Panc1 (cell line): ENCODE results near the gene DSCAML1. TPM values are rescaled to one million over a fixed set of nuclear protein-coding genes. Genes with fewer than 3 reads are reported as not detected.

Source experiments
- ATAC-seq: fragments of 200-7000 bp; cut with Tn5 transposase; 2 replicates; pipeline ENCODE4 v1.9.1; 2020; ENCODE audit warnings: mild to moderate bottlenecking, moderate library complexity
- BruUV-seq: library from RNA; stranded (reverse); fragments of 400-500 nt; replicated peaks from 2 replicates; lab custom pipeline; 2021; lab: Mats Ljungman, UMichigan
- CTCF ChIA-PET: fragments of 300-600 bp; sonication (Branson Sonifier 250); formaldehyde crosslinking; loops from one replicate; lab custom pipeline; 2022; ENCODE audit warnings: antibody characterized with exemption; lab: Charles Lee
- POLR2A ChIA-PET: fragments of 300-600 bp; sonication (Branson Sonifier 250); formaldehyde crosslinking; loops from one replicate; lab custom pipeline; 2022; ENCODE audit warnings: antibody characterized with exemption; lab: Charles Lee
- DNase-seq: peaks from one replicate; pipeline ENCODE4 v3.0.0-alpha.2; 2010; ENCODE audit warnings: low read depth, low spot score
- H3K27ac ChIP-seq: 2 replicates; pipeline ENCODE4 v1.5.1; 2011; ENCODE audit warnings: mild to moderate bottlenecking, low read length, inconsistent platforms
- H3K27me3 ChIP-seq: fragments of 200-500 bp; sonication (Bioruptor generic); 2 replicates; pipeline ENCODE4 v1.6.0; 2014; ENCODE audit warnings: low read length, inconsistent platforms; ENCODE audit not compliant: control insufficient read depth, insufficient read depth
- H3K36me3 ChIP-seq: fragments of 200-500 bp; sonication (Bioruptor generic); 2 replicates; pipeline ENCODE4 v1.5.1; 2014; ENCODE audit warnings: inconsistent platforms, mild to moderate bottlenecking, low read length, moderate library complexity; ENCODE audit not compliant: control insufficient read depth, insufficient read depth
- H3K4me1 ChIP-seq: 2 replicates; pipeline ENCODE4 v1.5.1; 2011; ENCODE audit warnings: inconsistent platforms, mild to moderate bottlenecking, low read length, moderate library complexity; ENCODE audit not compliant: control insufficient read depth, insufficient read depth
- H3K4me3 ChIP-seq, 2 experiments: 2 replicates each; pipeline ENCODE4 v1.5.1; 2011 to 2012; ENCODE audit warnings: low read depth in 2 of 2, low read length in 2 of 2, mild to moderate bottlenecking in 2 of 2, inconsistent platforms in 1 of 2, moderate library complexity in 1 of 2
- H3K9me3 ChIP-seq: fragments of 200-500 bp; sonication (Bioruptor generic); 2 replicates; pipeline ENCODE4 v1.5.1; 2014; ENCODE audit warnings: low read depth, mild to moderate bottlenecking, inconsistent platforms, low read length, moderate library complexity; ENCODE audit not compliant: control insufficient read depth, insufficient read depth
- POLR2AphosphoS5 ChIP-seq: IDR thresholded peaks from 2 replicates; pipeline ENCODE4 v1.6.1; 2012; ENCODE audit warnings: mild to moderate bottlenecking, low read depth, low read length, moderate library complexity
- REST ChIP-seq, 2 experiments: IDR thresholded peaks; 2 replicates each; pipeline ENCODE4 v1.6.1; 2011 to 2012; ENCODE audit warnings: low read depth in 2 of 2, control low read depth in 1 of 2, low read length in 1 of 2, mild to moderate bottlenecking in 1 of 2, moderate library complexity in 1 of 2; ENCODE audit not compliant: insufficient read depth in 1 of 2
- SIN3A ChIP-seq: IDR thresholded peaks from 2 replicates; pipeline ENCODE4 v1.6.1; 2012; ENCODE audit warnings: low read depth, mild to moderate bottlenecking, low read length, moderate library complexity, borderline replicate concordance; ENCODE audit not compliant: insufficient read depth
- TCF7L2 ChIP-seq: IDR thresholded peaks from 2 replicates; pipeline ENCODE4 v1.6.1; 2011; ENCODE audit warnings: mild to moderate bottlenecking, low read depth, low read length, inconsistent platforms
- in situ Hi-C: cut with HindIII; loops from 2 replicates; pipeline ENCODE4 v1.10.0; 2016; ENCODE audit warnings: low sequenced_read_pairs, low pct_unique_long_range_greater_than_20kb
- intact Hi-C: fragments of 100-400 bp; cut with micrococcal nuclease; formaldehyde crosslinking; loops from one replicate; pipeline ENCODE4 v1.10.0; 2022; ENCODE audit not compliant: unreplicated experiment
- total RNA-seq: library from RNA; stranded (reverse); gene quantifications from one replicate; pipeline ENCODE4 v1.2.1, GENCODE V29; 2021; ENCODE audit not compliant: unreplicated experiment
- TF ChIP-seq, protein P1 (sequence below): fragments of 450-650 bp; IDR thresholded peaks from 2 replicates; pipeline ENCODE4 v1.5.1; 2017; ENCODE audit warnings: mild to moderate bottlenecking

The DSCAML1 gene
- total RNA-seq, 1 experiment from 2014 or later = 1.6 TPM

- H3K36me3 ChIP-seq = no peaks in the 10 kb centered on the region
- in situ Hi-C loops = no loop called here
- no peaks in the 10 kb centered on the region for H3K4me1 ChIP-seq
- POLR2A ChIA-PET = no interaction called here
- CTCF ChIA-PET = no interaction called here
- no peak for TF ChIP-seq TCF7L2
- no peak for TF ChIP-seq SIN3A
- TF ChIP-seq, protein P1, sequence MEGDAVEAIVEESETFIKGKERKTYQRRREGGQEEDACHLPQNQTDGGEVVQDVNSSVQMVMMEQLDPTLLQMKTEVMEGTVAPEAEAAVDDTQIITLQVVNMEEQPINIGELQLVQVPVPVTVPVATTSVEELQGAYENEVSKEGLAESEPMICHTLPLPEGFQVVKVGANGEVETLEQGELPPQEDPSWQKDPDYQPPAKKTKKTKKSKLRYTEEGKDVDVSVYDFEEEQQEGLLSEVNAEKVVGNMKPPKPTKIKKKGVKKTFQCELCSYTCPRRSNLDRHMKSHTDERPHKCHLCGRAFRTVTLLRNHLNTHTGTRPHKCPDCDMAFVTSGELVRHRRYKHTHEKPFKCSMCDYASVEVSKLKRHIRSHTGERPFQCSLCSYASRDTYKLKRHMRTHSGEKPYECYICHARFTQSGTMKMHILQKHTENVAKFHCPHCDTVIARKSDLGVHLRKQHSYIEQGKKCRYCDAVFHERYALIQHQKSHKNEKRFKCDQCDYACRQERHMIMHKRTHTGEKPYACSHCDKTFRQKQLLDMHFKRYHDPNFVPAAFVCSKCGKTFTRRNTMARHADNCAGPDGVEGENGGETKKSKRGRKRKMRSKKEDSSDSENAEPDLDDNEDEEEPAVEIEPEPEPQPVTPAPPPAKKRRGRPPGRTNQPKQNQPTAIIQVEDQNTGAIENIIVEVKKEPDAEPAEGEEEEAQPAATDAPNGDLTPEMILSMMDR = no peak
- TF ChIP-seq POLR2AphosphoS5 = no peak
- TF ChIP-seq REST (IDR thresholded peaks at IDR 0.05; ENCODE audit: insufficient read depth in 1 of 2, low read depth in 2 of 2, low read length in 1 of 2) = no peak
- ATAC-seq (no peak), DNase-seq (no peak)
- no peak overlapping the region for H3K4me3 ChIP-seq
- H3K27ac ChIP-seq = no peak overlapping the region
- BruUV-seq = no TSS peak
- no peaks in the 10 kb centered on the region for H3K27me3 ChIP-seq
- intact Hi-C loops = loop anchor here (10.0 kb wide), 1 partner anchor 533 kb away; no protein-coding TSS in a partner anchor
- no peaks in the 10 kb centered on the region for H3K9me3 ChIP-seq
Measured at GRCh38 chr11:117421476-117421875, 375.5 kb downstream of the DSCAML1 start.

- no TSS peak for BruUV-seq
- TF ChIP-seq REST (IDR thresholded peaks at IDR 0.05; ENCODE audit: insufficient read depth in 1 of 2, low read depth in 2 of 2, low read length in 1 of 2) (no peak), TCF7L2 (no peak), POLR2AphosphoS5 (no peak), SIN3A (no peak)
- TF ChIP-seq, protein P1 = no peak
- Histone ChIP-seq H3K36me3 (no peaks in the 10 kb centered on the region), H3K9me3 (no peaks in the 10 kb centered on the region), H3K27me3 (no peaks in the 10 kb centered on the region), H3K4me3 (no peak overlapping the region), H3K27ac (no peak overlapping the region), H3K4me1 (no peaks in the 10 kb centered on the region)
- ChIA-PET CTCF (no interaction called here), POLR2A (no interaction called here)
- intact Hi-C loops (loop anchor here (10.0 kb wide), 1 partner anchor 534 kb away; no protein-coding TSS in a partner anchor), in situ Hi-C loops (no loop called here)
- ATAC-seq (no peak), DNase-seq (no peak)
Measured at GRCh38 chr11:117421041-117421440, 376.0 kb downstream of the DSCAML1 start.
